Measurements from ENCODE around the gene BANF1.
"Not testable (repeated sequence)": the region's sequence is repeated elsewhere in the genome, so short reads cannot be mapped to it uniquely, and the experiment has no call there.

The BANF1 gene

GRCh38 chr11:66006891-66007176 is 4.5 kb downstream of the BANF1 start:
- no peak overlapping the region for H3K27ac ChIP-seq (ENCODE audit: low read length)
- no peaks in the 10 kb centered on the region for H3K9me3 ChIP-seq (ENCODE audit: insufficient read depth, low read length)
- H3K9ac ChIP-seq (ENCODE audit: low read length): no peak overlapping the region
- H3K4me1 ChIP-seq (ENCODE audit: low read length): peaks cover 6% of the 10 kb centered on the region
- H4K20me1 ChIP-seq (ENCODE audit: insufficient read depth, low read length): no peaks in the 10 kb centered on the region
- no peak overlapping the region for H3K4me3 ChIP-seq (ENCODE audit: low read length)
- no peak overlapping the region for H3K4me2 ChIP-seq (ENCODE audit: low read length)
- no peaks in the 10 kb centered on the region for H3K27me3 ChIP-seq (ENCODE audit: low read depth, low read length)
- no peak overlapping the region for H2AFZ ChIP-seq (ENCODE audit: low read depth, low read length)
- H3K36me3 ChIP-seq (replicated peaks; ENCODE audit: low read depth, low read length): peaks cover 19% of the 10 kb centered on the region
- H3K79me2 ChIP-seq (ENCODE audit: low read length): peaks cover 21% of the 10 kb centered on the region
- TF ChIP-seq CTCF (IDR thresholded peaks at IDR 0.05; ENCODE audit: low read depth, low read length) (no peak), EZH2phosphoT487 (IDR thresholded peaks at IDR 0.05; ENCODE audit: low read depth) (no peak)

- TF ChIP-seq CTCF (IDR thresholded peaks at IDR 0.05; ENCODE audit: low read depth, low read length) (no peak), EZH2phosphoT487 (IDR thresholded peaks at IDR 0.05; ENCODE audit: low read depth) (no peak)
- Histone ChIP-seq H3K27ac (ENCODE audit: low read length) (no peak overlapping the region), H3K4me3 (ENCODE audit: low read length) (no peak overlapping the region)
Measured at GRCh38 chr11:66007201-66007634, 4.9 kb downstream of the BANF1 start.

GRCh38 chr11:66008095-66008467 is 5.8 kb downstream of the BANF1 start:
- no peak overlapping the region for H2AFZ ChIP-seq (ENCODE audit: low read depth, low read length)
- H3K4me2 ChIP-seq (ENCODE audit: low read length): no peak overlapping the region
- peaks cover 14% of the 10 kb centered on the region for H3K79me2 ChIP-seq (ENCODE audit: low read length)
- H4K20me1 ChIP-seq (ENCODE audit: insufficient read depth, low read length): no peaks in the 10 kb centered on the region
- H3K9me3 ChIP-seq (ENCODE audit: insufficient read depth, low read length): no peaks in the 10 kb centered on the region
- no peak overlapping the region for H3K27ac ChIP-seq (ENCODE audit: low read length)
- no peak overlapping the region for H3K4me3 ChIP-seq (ENCODE audit: low read length)
- no peak overlapping the region for H3K9ac ChIP-seq (ENCODE audit: low read length)
- peaks cover 19% of the 10 kb centered on the region for H3K36me3 ChIP-seq (replicated peaks; ENCODE audit: low read depth, low read length)
- H3K27me3 ChIP-seq (ENCODE audit: low read depth, low read length): no peaks in the 10 kb centered on the region
- TF ChIP-seq CTCF (IDR thresholded peaks at IDR 0.05; ENCODE audit: low read depth, low read length) (no peak), EZH2phosphoT487 (IDR thresholded peaks at IDR 0.05; ENCODE audit: low read depth) (no peak)
- peaks cover 5% of the 10 kb centered on the region for H3K4me1 ChIP-seq (ENCODE audit: low read length)

More at GRCh38 chr11:66007201-66007634, 4.9 kb downstream of the BANF1 start:
- H3K36me3 ChIP-seq (replicated peaks; ENCODE audit: low read depth, low read length): peaks cover 19% of the 10 kb centered on the region
- no peaks in the 10 kb centered on the region for H3K9me3 ChIP-seq (ENCODE audit: insufficient read depth, low read length)
- no peak overlapping the region for H3K4me2 ChIP-seq (ENCODE audit: low read length)
- H3K4me1 ChIP-seq (ENCODE audit: low read length): peaks cover 6% of the 10 kb centered on the region
- H3K79me2 ChIP-seq (ENCODE audit: low read length): peaks cover 19% of the 10 kb centered on the region
- H2AFZ ChIP-seq (ENCODE audit: low read depth, low read length): no peak overlapping the region
- no peak overlapping the region for H3K9ac ChIP-seq (ENCODE audit: low read length)
- H4K20me1 ChIP-seq (ENCODE audit: insufficient read depth, low read length): no peaks in the 10 kb centered on the region
- H3K27me3 ChIP-seq (ENCODE audit: low read depth, low read length): no peaks in the 10 kb centered on the region

GRCh38 chr11:66008468-66009101 is 6.3 kb downstream of the BANF1 start:
- Histone ChIP-seq H3K79me2 (ENCODE audit: low read length) (peaks cover 9% of the 10 kb centered on the region), H3K36me3 (replicated peaks; ENCODE audit: low read depth, low read length) (peaks cover 19% of the 10 kb centered on the region), H3K27me3 (ENCODE audit: low read depth, low read length) (no peaks in the 10 kb centered on the region), H4K20me1 (ENCODE audit: insufficient read depth, low read length) (no peaks in the 10 kb centered on the region), H3K4me2 (ENCODE audit: low read length) (no peak overlapping the region), H3K4me1 (ENCODE audit: low read length) (0 out of 2 replicates have a peak, but pooled peaks cover under 1% of the 10 kb centered on the region), H3K9ac (ENCODE audit: low read length) (no peak overlapping the region), H3K27ac (ENCODE audit: low read length) (no peak overlapping the region), H2AFZ (ENCODE audit: low read depth, low read length) (no peak overlapping the region), H3K4me3 (ENCODE audit: low read length) (no peak overlapping the region), H3K9me3 (ENCODE audit: insufficient read depth, low read length) (no peaks in the 10 kb centered on the region)
- TF ChIP-seq CTCF (IDR thresholded peaks at IDR 0.05; ENCODE audit: low read depth, low read length): no peak
- no peak for TF ChIP-seq EZH2phosphoT487 (IDR thresholded peaks at IDR 0.05; ENCODE audit: low read depth)

GRCh38 chr11:66010036-66010435 is 7.7 kb downstream of the BANF1 start:
- not testable (repeated sequence) for H3K4me2 ChIP-seq (ENCODE audit: low read length); H3K79me2 ChIP-seq (ENCODE audit: low read length); H3K9me3 ChIP-seq (ENCODE audit: insufficient read depth, low read length); H3K9ac ChIP-seq (ENCODE audit: low read length); H2AFZ ChIP-seq (ENCODE audit: low read depth, low read length); H3K36me3 ChIP-seq (replicated peaks; ENCODE audit: low read depth, low read length); H4K20me1 ChIP-seq (ENCODE audit: insufficient read depth, low read length); H3K4me1 ChIP-seq (ENCODE audit: low read length); H3K27me3 ChIP-seq (ENCODE audit: low read depth, low read length); H3K4me3 ChIP-seq (ENCODE audit: low read length); H3K27ac ChIP-seq (ENCODE audit: low read length)
